IPS DF 6.9 (cell line): Measurements from ENCODE around the gene ADGRG7.
A peak's percentile ranks its signal among the peaks of the same experiment; 100 is the strongest.

Experiments used
- DNase-seq: peaks from one replicate; pipeline ENCODE4 v3.0.0-alpha.2; 2013; ENCODE audit warnings: low read depth, low spot score
- H3K27ac ChIP-seq: one replicate; pipeline ENCODE4 v1.5.1; 2013; ENCODE audit warnings: low read length, control low read depth
- H3K27me3 ChIP-seq: 2 replicates; pipeline ENCODE4 v1.6.1; 2013; ENCODE audit warnings: mild to moderate bottlenecking, low read length; ENCODE audit not compliant: control insufficient read depth, insufficient read depth
- H3K36me3 ChIP-seq: 2 replicates; pipeline ENCODE4 v1.6.1; 2013; ENCODE audit warnings: low read length; ENCODE audit not compliant: control insufficient read depth, insufficient read depth
- H3K4me1 ChIP-seq: 2 replicates; pipeline ENCODE4 v1.6.1; 2013; ENCODE audit warnings: low read length; ENCODE audit not compliant: control insufficient read depth, insufficient read depth
- H3K4me3 ChIP-seq: 2 replicates; pipeline ENCODE4 v1.5.1; 2013; ENCODE audit warnings: mild to moderate bottlenecking, low read length
- H3K9me3 ChIP-seq: 2 replicates; pipeline ENCODE4 v1.6.1; 2013; ENCODE audit warnings: low read length, inconsistent platforms; ENCODE audit not compliant: control insufficient read depth, insufficient read depth
- WGBS: extraction: QIAGEN DNeasy Blood & Tissue Kit; methylation state at CpG from one replicate; pipeline ENCODE4 v1.1.7; 2013; ENCODE audit warnings: mixed read lengths, missing lambda C conversion rate; ENCODE audit not compliant: insufficient read length, insufficient coverage; 5-methylcytosine and 5-hydroxymethylcytosine counted together

Gene ADGRG7

DNA sequence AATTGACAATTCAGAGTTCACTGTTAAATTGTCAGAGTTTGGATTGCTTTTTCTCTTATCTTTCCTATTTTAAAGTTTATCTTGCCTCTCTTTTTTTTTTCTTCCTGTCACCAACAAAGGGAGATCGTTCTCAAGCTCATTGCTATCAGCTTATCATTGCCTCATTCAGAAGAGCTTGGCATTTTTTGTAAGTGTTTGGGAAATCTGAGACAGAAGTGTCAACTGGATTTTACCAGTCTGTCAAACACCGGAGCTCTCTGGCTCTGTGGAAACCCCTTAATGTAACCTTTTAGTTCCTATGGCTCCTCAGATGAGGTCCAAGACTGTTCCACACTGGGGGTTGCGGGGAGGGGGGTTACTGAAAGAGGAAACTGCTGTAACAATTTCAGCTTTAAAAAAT is 89.3 kb downstream of the ADGRG7 start:
- no peak for DNase-seq
- no CpG with 5 or more reads among the region's 3 CpGs for WGBS
- Histone ChIP-seq H3K36me3 (no peaks in the 10 kb centered on the region), H3K4me3 (no peak overlapping the region), H3K9me3 (no peaks in the 10 kb centered on the region), H3K27me3 (no peaks in the 10 kb centered on the region), H3K4me1 (no peaks in the 10 kb centered on the region), H3K27ac (no peak overlapping the region)

DNA sequence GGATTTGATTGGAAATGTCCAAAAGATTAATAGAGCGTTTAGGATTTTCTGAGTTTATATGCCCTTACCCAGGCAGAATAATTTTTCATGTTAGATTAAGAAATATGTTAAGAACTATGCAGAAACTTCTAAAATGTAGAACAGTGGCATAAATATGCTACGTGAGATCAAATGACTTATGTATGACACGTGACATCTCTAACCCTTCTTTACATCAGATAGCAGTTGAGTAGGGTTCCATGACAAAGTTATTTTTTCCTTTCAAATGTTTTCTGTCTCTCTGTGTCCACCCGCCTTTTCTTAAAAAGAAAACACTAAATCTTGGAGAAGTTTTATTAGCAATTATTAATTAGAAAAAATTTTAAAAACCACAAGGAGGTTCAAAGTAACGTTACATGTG is 91.3 kb downstream of the ADGRG7 start:
- no peak overlapping the region for H3K4me3 ChIP-seq
- no peaks in the 10 kb centered on the region for H3K36me3 ChIP-seq
- no peaks in the 10 kb centered on the region for H3K27me3 ChIP-seq
- no peaks in the 10 kb centered on the region for H3K4me1 ChIP-seq
- H3K27ac ChIP-seq = no peak overlapping the region
- no CpG with 5 or more reads among the region's 5 CpGs for WGBS
- no peaks in the 10 kb centered on the region for H3K9me3 ChIP-seq
- DNase-seq = no peak

DNA sequence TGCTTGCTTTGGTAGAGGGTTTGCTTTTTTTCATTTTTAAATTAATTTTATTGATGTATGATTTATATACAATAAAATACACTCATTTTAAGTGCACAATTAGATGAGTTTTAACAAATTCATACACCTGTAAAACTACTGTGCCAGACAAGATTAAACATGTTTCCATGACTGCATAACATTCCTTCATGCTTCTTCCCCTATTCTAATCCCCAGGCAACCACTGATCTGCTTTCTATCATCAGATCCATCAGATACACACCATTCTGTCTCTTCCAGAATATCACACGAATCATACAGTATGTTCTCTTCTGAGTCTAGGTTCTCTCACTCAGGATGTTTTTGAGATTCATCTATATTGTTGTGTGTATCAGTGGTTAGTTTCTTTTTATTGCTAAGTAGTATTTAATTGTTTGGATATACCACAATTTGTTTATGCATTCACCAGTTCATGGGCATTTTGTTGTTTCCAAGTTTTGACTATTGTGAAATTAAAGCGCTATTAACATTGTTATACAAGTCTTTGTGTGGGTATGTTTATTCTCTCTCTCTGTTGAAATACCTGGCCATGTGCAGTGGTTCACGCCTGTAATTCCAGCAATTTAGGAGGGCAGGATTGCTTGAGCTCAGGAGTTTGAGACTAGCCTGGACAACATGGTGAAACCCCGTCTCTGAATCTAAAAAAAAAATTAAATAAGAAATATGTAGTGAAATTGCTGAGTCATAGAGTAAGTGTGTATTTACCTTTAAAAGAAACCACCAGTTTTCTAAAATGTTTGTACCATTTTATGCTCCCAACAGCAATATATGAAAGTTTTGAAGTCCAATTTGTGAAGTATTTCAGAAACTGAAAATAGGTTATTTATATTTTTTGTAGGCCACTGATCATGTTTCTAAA is 92.9 kb downstream of the ADGRG7 start:
- H3K9me3 ChIP-seq = no peaks in the 10 kb centered on the region
- DNase-seq = no peak
- no peak overlapping the region for H3K4me3 ChIP-seq
- H3K27me3 ChIP-seq = peaks cover 3% of the 10 kb centered on the region; the same call in 1 of the 2 replicates
- H3K27ac ChIP-seq = no peak overlapping the region
- no CpG with 5 or more reads among the region's 4 CpGs for WGBS
- H3K4me1 ChIP-seq = no peaks in the 10 kb centered on the region
- H3K36me3 ChIP-seq = no peaks in the 10 kb centered on the region

DNA sequence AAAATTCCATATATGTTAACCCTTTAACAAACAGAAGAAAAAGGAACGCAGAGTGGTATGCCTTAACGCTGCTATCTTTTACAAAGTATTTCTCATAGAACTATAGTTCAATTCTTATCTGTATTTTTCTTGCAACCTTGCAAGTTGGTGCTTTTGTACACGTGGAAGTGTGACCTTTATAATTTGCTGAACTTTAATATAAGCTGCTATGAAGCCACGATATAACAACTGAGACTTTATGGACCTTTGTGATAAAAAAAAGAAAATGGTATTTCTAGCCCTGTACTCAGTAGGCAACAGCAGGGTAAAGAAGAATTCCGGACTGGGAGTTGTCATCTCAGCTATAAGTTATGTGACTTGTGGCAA is 93.6 kb downstream of the ADGRG7 start:
- no peaks in the 10 kb centered on the region for H3K4me1 ChIP-seq
- no peak for DNase-seq
- H3K4me3 ChIP-seq = no peak overlapping the region
- no peak overlapping the region for H3K27ac ChIP-seq
- H3K9me3 ChIP-seq = no peaks in the 10 kb centered on the region
- peaks cover 3% of the 10 kb centered on the region; the same call in 1 of the 2 replicates for H3K27me3 ChIP-seq
- no CpG with 5 or more reads among the region's 5 CpGs for WGBS
- H3K36me3 ChIP-seq = no peaks in the 10 kb centered on the region

DNA sequence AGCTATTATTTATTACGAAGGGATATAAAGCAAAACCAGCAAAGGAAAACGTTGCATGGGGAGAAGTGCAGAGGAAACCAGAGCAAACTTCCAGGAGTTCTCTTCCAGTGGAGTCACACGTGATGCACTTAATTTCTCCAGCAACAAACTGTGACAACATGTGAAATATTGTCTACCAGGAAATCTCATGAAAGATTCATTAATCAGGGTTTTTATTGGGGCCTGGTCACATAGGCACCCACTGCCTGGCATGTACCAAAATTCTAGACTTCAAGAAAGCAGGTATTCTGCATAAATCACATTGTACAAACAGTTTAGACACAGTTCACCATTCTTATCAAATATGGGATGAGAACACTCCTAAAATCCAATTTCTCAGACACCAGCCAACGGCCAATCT is 94.5 kb downstream of the ADGRG7 start:
- WGBS = no CpG with 5 or more reads among the region's 4 CpGs
- H3K36me3 ChIP-seq = no peaks in the 10 kb centered on the region
- DNase-seq = no peak
- no peak overlapping the region for H3K4me3 ChIP-seq
- peaks cover 3% of the 10 kb centered on the region; the same call in 1 of the 2 replicates for H3K27me3 ChIP-seq
- no peaks in the 10 kb centered on the region for H3K9me3 ChIP-seq
- H3K4me1 ChIP-seq = no peaks in the 10 kb centered on the region
- H3K27ac ChIP-seq = no peak overlapping the region

DNA sequence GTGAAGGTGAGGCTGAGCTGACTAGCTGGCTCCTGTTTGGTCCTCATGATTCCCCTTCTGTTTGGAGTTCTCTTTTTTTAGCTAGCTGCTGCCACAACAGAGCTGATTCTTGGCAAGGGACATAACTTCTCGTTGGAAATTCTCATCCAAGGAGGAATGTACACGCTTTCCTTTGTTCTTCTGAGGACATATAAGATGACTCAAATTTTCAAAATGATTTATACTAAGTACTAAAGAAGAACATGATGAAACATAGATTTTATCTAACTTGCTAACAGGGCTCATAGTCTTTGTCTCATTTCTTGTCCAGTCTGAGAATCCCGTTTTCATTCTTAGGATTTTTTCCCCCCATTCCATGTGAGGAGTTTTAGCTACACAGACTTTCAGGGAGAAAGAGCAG is 97.0 kb downstream of the ADGRG7 start:
- no CpG with 5 or more reads among the region's 3 CpGs for WGBS
- peaks cover 3% of the 10 kb centered on the region; the same call in 1 of the 2 replicates for H3K27me3 ChIP-seq
- H3K9me3 ChIP-seq = no peaks in the 10 kb centered on the region

DNA sequence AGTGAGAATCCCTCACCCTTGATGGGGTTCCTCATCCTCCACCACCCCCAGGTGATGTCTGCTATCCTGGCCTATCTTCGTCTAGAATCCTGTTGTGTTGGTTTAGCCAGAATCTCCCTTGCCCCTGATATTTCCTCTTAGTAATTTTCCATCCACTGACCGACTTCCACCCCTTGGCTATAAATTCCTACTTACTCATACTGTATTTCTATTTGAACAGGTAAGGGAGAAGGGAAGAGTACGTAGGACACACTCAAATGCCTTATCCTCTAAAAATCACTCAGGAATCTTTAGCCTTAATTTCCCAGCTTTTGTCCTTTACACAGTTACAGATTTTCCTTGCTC is 99.2 kb downstream of the ADGRG7 start:
- H3K36me3 ChIP-seq = no peaks in the 10 kb centered on the region
- WGBS = no CpG with 5 or more reads among the region's 3 CpGs
- H3K4me1 ChIP-seq = no peaks in the 10 kb centered on the region; the same call in 1 of the 2 replicates
- peaks cover 3% of the 10 kb centered on the region; the same call in 1 of the 2 replicates for H3K27me3 ChIP-seq
- DNase-seq = no peak
- H3K4me3 ChIP-seq = no peak overlapping the region; the same call in 1 of the 2 replicates
- no peak overlapping the region for H3K27ac ChIP-seq
- no peaks in the 10 kb centered on the region for H3K9me3 ChIP-seq

More for the DNA sequence above, 97.0 kb downstream of the ADGRG7 start:
- H3K36me3 ChIP-seq = no peaks in the 10 kb centered on the region
- DNase-seq = no peak
- H3K4me1 ChIP-seq = no peaks in the 10 kb centered on the region; the same call in 1 of the 2 replicates
- H3K27ac ChIP-seq = no peak overlapping the region
- H3K4me3 ChIP-seq = no peak overlapping the region

DNA sequence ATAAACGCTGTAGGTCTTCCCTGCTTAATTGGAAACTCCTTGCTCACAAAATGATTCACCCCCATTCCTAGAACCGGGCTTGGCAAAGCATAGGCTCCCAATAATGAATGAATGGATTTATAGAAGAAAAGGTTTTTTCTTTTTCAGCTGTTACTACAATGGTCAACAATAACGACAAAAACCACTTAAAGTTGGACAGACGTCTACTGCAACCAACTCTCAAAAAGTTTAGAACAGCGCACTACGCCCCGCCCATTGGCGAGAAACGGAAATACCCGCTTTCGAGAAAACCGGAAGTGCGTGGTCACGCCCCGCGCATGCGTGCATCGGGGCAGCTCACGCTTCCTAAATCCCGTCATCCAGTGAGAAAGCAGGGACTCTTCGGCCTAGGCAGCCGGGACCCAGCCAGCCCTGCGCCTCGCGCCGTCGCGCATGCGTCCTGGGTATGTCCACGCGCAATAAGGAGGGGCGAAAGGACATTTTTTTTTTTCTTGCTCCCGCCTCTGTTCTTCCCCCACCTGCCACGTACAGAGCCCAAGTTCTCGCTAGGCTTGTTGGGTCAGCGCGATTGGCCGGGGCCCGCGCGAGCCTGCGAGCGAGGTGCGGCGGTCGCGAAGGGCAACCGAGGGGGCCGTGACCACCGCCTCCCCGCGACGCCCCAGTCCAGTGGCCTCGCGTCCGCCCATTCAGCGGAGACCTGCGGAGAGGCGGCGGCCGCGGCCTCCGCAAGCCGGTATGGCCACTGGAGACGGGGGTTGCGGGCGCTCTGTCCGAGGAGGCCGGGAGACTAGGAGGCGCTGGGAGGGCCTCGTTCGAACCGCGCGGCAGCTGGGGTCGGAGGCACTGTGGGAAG is 99.8 kb downstream of the ADGRG7 start, which contains the start of gene TFG:
Gene TFG (plus strand): TSS at position 506 of the 853 bp plus-strand sequence. CDS start 4,192 bp downstream, outside the sequence.
- H3K9me3 ChIP-seq = no peaks in the 10 kb centered on the region
- no peaks in the 10 kb centered on the region for H3K36me3 ChIP-seq
- no peaks in the 10 kb centered on the region; the same call in 1 of the 2 replicates for H3K4me1 ChIP-seq
- WGBS = no CpG with 5 or more reads among the region's 76 CpGs
- H3K27me3 ChIP-seq = peaks cover 3% of the 10 kb centered on the region; the same call in 1 of the 2 replicates
- H3K4me3 ChIP-seq = peak within 1 kb of the TSS; percentile 83; the same call in 1 of the 2 replicates
- H3K27ac ChIP-seq = no peak within 1 kb of the TSS
- DNase-seq = peak; percentile 98

DNA sequence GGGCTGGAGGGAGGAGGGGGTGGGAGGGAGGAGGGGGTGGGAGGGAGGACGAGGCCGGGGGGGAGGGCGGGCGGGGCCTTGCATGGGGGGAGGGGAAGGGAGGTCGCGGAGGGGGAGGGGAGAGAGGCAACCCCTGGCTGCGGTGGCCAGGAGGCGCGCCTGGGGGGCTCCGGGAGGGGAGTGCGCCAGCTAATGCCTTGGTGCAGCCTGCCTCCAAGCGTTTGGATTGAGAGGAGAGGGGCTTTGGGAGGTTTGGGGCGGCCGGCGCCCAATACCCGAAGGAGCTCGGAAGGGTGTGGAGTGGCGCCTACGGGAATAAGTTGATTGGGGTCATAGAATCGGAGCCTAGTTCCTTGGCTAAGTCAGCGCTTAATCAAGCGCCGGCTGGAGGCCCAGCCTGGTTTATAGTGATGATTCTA is 100.5 kb downstream of the ADGRG7 start:
- Histone ChIP-seq H3K4me1 (no peaks in the 10 kb centered on the region; the same call in 1 of the 2 replicates), H3K27me3 (peaks cover 3% of the 10 kb centered on the region; the same call in 1 of the 2 replicates), H3K36me3 (no peaks in the 10 kb centered on the region), H3K4me3 (peak overlapping the region; percentile 83; the same call in 1 of the 2 replicates), H3K27ac (no peak overlapping the region), H3K9me3 (no peaks in the 10 kb centered on the region)
- DNase-seq = no peak
- no CpG with 5 or more reads among the region's 23 CpGs for WGBS
